GM08714 (cell line): Measurements from ENCODE around the gene NACC2.

Source experiments
- H3K4me3 ChIP-seq: fragments of 200-500 bp; sonication (Bioruptor generic); 2 replicates; pipeline ENCODE4 v1.5.1; 2014; ENCODE audit warnings: mild to moderate bottlenecking, low read length, inconsistent platforms
- ZNF274 ChIP-seq: IDR thresholded peaks from 2 replicates; pipeline ENCODE4 v1.6.1; 2012; ENCODE audit warnings: mild to moderate bottlenecking, low read depth, low read length

The NACC2 gene

DNA sequence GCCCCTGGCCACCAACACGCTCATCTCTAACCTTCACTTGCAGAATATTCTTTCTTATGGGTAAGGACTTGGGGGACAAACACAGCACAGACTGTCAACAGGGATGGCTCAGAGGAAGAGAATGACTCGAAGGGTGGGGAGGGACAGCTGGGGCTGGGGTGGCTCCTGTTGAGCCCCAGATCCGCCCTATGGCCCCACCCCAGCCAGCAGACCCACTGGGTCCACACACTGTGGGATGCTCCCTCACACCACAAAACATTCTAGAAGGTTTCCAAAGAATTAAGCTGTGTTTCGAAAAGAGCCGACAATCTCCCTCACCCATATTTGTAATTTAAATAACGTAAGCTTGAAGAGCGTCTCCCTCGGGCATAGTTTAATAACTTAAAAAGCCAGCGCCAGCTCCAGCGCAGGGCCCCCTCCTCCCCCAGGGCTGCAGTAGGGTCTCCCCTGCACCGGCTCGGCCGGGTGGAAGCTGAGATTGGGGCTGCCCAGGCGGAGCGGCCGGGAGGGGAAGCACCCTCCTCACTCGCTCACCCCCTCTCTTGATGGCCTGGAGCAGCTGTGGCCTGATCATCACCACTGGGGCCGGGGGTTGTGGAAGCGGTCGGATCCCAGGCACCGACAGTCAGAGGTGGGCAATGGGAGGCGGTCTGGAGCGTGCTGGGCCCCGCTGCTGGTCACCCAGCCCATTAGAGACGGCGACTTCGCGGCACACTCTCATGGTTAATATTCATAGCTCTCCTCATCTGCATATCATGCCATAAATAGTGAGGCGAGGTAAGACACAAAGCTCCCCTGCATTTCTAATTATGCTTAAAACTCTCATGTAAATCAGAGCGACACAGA, 37.6 kb downstream of the NACC2 start:
- no peak for TF ChIP-seq ZNF274
- H3K4me3 ChIP-seq = no peak overlapping the region

DNA sequence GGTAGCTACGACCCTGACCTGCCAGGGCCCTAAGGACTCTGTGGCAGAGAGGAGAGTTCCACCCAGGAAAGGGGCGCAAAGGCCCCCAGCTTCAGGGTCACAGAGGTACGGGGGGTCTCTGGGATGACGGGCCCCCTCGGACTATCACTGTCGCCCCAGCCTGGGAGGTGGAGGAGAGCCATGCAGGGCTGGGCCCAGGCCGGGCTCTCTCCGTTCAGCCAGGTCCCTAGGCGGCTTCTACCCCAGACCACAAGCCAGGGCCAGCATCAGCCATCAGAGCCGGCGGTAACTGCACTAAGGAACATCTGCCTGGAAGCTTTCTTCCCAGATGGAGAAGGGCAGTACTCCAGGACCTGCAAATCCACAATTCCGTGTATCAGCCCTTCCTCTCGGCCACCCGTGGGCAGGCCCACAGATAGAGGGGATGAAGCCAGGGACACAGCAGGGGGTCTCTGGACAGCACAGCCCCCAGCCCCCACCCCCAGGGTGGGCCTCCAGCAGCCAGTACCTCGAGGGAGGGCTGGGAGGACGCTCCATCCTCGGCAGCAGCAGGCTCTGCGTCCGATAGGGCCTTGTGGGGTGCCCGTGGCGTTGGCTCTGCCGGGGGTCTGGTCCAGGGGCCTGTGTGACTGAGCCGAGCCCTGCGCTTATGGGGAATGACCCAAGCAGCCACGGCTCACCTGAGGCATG, 38.4 kb downstream of the NACC2 start:
- TF ChIP-seq ZNF274 = no peak
- H3K4me3 ChIP-seq = no peak overlapping the region

DNA sequence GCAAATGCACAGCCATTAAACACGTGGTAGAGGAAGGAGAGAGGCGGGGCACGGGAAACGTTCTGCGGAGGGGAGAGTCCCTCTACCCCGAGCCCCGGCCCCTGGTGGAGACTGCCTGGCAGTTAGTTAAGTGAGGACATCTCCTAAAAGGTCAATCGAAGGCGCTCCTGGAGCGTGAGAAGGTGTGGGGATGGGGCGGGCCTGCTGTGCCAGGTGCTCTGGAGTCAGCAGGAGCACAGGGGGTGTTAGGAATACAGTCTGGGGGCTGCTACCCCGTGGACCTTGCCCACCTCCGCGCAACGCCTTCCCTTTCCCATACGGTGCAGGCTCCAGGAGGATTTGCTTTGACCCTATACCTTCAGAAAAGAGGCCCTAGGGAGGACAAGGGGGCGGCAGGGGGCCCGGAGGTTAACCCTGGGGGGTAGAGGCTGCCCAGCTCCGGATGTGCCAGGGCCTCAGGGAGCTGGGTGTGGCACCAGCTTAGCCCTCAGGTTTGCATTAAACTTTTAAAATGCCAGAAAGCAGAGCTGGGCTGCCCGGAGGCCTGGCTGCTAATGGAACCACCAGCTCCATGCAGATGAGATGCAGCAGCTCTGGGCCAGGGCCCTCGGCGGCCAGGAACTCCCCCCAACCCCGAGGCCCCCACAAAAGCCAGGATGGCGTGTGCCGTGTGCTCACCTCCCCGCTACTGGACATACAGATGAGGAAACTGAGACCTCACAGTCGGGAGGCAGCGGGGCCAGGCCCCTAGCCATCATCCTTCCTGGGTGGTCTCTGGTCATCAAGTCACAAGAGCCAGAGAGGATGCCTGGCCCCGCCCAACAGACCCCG, 39.2 kb downstream of the NACC2 start:
- no peak for TF ChIP-seq ZNF274
- H3K4me3 ChIP-seq = no peak overlapping the region

- TF ChIP-seq ZNF274 = no peak
- H3K4me3 ChIP-seq = no peak overlapping the region
These were observed 40.0 kb downstream of the NACC2 start for GRCh38 chr9:136054798-136055714.

DNA sequence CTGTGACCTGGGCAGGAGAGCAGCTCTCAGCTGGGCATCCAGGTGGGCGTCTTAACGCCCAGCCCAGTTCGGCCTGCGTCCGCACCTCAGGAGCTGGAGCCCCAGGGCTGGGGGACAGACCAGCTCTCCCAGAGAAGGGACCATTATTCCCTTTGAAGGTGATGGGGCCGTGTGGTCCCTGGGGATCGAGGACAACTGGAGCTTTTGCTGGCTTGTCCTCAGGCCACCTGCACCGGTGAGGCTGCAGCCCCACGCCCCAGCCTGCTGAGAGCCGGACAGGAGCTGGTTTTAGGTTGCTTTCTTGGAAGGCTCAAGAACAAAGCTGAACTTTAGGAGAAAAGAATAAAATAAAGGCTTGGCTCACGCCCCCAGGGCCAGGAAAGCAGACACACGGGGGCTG, 40.9 kb downstream of the NACC2 start:
- no peak for TF ChIP-seq ZNF274
- H3K4me3 ChIP-seq = no peak overlapping the region

DNA sequence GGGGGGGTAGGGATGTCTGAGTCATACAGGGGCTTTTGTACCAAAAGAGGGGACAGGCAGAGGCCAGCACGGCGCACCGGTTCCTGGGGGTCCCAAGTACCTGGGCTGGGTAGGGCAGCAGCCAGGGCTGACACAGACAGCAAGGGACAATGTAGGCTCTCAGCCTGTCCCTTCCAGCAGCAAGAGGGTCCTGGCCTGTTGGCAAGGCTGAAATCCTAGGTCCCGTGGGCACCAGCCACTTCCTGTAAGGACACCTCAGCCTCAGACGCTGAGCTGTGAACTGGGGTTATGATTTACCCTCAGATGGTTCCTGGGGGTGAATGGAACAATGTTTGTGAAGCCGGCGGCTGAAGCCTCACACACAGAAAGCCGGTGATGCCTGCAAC, 41.3 kb downstream of the NACC2 start:
- no peak overlapping the region for H3K4me3 ChIP-seq
- TF ChIP-seq ZNF274 = no peak

GRCh38 chr9:136052991-136053756, 41.9 kb downstream of the NACC2 start:
- TF ChIP-seq ZNF274 = no peak
- no peak overlapping the region for H3K4me3 ChIP-seq

DNA sequence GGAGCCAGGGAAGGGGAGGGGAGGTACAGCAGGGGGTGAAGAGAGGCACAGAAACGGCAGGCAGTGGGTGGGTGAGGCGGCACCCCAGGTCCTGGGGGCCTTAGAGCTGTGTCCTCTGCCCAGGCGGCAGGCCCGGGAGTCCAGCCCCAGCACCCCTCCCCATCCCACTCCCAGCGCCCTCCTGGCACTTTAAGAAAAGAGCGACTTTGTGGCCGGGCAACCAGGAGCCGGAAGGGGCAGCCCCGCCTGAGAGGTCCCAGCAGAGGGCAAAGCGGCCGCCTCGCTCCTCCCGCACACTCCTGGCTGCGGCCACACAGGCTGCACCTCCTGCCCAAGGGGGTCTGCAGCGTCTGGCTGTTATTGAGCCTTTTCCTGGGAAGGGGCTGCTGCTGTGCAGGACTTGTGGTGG, 42.6 kb downstream of the NACC2 start:
- no peak overlapping the region for H3K4me3 ChIP-seq

DNA sequence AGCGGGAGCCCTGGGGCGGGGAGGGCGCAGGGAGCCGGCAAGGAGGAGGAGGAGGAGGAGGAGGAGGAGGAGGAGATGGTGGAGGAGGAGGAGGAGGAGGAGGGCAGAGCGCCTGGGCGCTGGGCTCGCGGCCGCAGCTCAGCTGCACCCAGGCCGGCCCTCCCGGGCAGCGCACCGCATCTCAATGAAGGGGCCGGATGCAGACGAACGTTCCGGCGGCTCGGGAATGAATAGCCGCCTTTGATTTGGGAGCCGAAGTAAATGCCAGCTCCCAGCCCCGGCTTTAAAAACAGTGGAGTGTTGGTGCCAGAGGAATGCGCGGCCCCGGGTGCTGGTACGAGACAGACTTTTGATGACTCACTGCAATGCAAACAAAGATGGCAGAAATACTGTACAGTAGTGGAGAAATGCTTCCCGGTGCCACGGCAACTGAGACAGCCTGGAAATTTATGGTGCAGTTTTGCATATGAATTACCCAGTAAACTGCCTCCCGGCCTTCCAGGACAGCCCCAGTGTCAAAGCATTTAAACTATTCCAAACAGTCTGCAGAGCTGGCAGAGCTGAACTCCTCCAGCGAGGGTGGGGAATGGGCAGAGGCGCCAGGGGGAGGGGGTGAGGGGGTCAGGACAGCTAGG, 43.1 kb downstream of the NACC2 start:
- no peak overlapping the region for H3K4me3 ChIP-seq
- no peak for TF ChIP-seq ZNF274

More for the DNA sequence above, 42.6 kb downstream of the NACC2 start:
- TF ChIP-seq ZNF274 = no peak

DNA sequence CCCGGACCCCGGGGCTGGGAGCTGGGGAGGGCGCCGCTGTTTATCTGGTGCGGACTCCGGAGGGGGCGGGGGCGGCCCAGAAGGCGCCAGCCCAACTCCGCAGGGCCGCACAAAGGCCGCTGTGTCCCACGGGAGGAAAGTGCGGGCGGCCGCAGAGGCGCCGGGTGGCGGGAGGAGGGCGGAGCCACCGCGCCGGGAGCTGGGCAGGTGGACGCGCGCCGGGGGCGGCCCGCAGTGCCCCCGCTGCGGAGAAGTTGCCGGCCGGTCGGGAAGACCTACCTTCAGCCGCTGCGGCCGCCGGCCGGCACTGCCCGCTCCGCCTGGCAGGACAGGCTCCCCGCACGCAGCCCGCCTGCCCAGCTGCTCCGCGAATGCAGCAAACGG, 43.6 kb downstream of the NACC2 start:
- H3K4me3 ChIP-seq = no peak overlapping the region

GRCh38 chr9:136050701-136051452, 44.2 kb downstream of the NACC2 start:
- H3K4me3 ChIP-seq = no peak overlapping the region

More for the DNA sequence above, 43.6 kb downstream of the NACC2 start:
- no peak for TF ChIP-seq ZNF274

GRCh38 chr9:136050266-136050700, 44.8 kb downstream of the NACC2 start:
- no peak for TF ChIP-seq ZNF274
- no peak overlapping the region for H3K4me3 ChIP-seq

More at GRCh38 chr9:136050701-136051452, 44.2 kb downstream of the NACC2 start:
- no peak for TF ChIP-seq ZNF274
